CD4-positive, alpha-beta T cell treated with Interleukin-10 for 1 hour (primary cell): Measurements from ENCODE around the gene EEF2.
"Not testable (repeated sequence)": the region's sequence is repeated elsewhere in the genome, so short reads cannot be mapped to it uniquely, and the experiment has no call there.

Experiments used
- DNase-seq: peaks from one replicate; pipeline ENCODE4 v3.0.0-alpha.2; 2020

Gene EEF2

DNA sequence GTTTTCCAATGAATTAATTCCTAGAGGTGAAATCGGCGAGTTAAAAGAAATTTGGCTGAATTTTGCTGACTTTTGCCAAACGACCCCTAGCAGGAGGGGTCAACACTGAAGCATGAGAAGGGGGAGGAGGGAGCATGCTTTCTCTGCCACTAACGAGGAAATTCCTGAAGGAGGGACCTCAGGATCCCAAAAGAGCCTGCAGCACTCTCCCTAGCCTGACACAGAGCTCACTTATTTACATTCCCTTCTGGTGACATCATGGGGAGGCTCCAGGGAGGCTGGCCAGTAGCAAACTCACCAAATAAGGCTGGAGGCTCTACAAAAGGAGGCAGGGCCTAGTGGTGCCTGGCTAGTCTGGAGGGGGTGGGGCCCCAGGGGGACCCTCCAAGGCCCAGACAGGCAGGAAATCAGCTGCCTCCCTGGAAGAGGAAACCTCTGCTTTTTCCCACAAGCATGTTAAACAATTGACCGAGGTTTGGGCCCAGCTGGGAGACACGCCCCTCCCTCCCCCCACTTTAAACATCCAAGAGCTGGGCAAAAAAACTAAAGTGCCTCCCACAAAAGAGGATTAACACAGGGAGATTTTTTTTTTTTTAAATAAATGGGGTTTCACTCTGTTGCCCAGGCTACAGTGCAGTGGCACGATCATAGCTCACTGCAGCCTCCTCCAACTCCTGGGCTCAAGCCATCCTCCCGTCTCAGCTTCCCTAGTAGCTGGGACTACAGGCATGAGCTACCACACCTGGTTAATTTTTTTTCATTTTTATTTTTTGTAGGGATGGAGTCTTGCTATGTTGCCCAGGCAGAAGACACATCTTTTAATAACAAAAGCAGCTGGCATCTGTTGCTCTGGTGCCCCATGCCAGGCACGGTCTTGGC, 16.5 kb downstream of the EEF2 start:
- DNase-seq = no peak

DNA sequence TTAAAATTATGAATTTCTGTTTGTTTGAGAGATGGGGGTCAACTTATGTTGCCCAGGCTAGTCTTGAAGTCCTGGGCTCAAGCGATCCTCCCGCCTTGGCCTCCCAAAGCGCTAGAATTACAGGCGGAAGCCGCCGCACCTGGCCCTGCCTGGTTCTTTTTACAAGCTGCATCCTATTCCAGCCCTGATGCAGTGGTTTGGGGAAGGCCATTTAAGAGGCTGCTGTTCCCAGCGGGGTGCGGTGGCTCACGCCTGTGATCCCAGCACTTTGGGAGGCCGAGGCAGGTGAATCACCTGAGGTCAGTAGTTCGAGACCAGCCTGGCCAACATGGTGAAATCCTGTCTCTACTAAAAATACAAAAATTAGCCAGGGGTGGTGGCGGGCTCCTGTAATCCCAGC, 17.3 kb downstream of the EEF2 start:
- DNase-seq = not testable (repeated sequence)

DNA sequence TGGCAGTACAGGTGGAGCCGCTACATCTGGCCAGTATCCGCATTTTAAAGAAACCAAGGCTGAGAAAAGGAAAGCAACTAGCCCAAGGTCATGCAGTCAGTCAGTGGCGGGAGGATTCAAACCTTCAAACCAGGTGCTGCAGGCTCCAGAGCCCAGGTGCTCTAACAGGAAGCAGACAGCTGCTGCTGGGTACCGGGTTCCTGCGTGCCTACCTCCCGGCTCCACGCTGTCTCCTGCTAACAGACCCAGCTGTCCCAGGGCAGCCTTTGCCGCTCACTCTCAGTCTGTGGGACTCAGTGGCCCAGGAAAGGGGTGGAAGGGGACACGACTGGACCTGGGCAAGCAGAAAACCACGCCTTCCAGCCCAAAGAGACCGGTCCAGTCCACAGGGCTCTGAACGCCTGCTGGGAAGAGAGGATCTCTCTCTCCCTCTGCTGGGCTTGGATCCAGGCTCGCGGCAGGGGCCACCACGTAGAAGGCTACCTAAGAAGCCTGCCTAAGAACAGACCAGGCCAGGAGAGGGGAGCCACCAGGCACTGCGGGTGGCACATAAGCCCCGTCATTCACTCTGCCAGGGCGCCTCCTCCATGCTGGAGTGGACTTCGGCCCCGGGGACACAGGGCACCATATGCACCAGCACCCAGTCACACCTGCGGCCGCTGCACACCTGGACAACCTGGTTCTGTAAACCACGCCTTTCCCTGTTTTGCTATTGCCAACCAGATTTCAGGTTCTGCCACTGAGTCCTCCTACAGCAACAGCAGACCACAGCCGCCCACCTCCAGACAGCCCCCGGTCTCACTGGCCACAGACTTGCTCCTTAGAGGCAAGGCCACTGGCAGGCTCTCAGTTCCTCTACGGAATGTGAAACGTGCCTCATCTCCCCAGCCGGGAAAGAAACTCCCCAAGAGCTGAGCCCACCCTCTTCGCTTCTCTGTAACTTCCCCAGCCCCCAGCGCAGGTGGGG, 18.9 kb downstream of the EEF2 start:
- DNase-seq = no peak

DNA sequence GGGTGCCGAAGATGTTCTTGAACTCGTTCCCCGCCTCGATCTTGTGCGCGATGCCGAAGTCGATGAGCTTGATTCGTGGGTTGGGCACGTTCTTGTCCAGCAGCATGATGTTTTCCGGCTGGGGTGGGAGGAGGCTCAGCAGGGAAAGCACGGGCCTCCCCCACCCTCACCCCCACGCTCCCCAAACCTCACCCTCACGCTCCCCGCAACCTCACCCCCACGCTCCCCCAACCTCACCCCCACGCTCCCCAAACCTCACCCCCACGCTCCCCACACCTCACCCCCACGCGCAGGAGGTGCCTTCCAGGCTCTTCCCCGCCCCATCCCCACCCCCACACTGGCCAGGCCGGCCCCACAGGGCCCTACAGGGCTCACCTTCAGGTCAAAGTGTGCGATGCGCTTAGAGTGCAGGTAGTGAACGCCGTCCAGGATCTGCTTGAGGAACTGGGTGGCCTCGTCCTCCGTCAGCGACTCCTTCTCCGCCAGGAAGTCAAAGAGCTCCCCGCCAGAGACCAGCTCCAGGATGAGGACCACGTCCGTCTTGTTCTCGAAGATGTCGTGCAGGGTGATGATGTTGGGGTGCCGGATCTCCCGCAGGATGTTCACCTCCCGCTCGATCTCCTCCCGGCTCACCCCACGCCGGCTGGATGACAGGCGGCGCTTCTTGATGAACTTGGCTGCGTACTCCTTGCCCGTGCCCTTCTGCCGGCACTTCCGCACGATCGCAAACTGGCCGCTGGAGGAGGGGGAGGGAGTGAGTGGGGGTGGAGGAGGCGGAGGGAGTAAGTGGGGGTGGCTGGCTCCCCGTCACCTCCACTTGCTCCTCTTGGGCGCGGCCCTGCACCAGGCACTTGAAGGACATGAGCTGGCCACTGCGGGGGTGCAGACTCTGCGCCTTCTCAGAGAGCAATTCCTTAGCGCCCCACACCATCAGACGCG, 20.7 kb downstream of the EEF2 start:
- DNase-seq = no peak

DNA sequence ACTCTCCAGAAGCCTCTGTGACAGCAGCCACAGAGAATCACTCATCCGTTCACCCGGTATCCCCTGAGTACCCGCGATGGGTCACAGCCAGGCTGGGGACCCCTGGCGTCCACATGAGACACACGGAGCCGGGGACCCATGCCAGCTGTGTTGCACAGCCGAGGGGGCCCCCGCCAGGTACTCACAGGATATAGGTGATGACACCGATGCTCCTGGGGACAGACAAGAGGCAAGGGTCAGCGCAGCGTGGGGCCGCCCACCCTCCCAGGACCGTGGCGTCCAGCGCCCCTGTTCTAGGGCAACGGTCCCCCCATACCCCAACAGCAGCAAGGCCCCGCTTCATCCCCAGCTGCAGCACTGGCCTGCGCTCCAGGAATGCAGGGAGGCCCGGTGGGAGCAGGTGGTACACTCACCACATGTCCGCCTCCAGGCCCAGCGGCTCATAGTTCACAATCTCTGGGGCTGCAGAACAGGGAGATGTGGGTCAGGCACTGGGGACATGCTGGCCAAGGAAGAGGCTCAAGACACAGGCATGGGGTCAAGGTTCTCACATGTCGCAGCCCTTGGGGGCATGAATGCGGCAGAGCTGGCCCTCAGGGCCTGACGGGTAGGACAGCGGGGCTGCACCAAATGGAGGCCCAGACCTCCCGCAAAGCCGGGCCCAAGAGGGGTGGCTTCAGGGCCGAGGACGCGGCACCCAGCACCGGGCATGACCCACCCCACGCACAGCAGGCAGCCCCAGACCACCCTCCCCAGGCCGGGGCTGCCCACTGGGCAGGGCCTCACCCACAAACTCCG, 21.6 kb downstream of the EEF2 start:
- no peak for DNase-seq

DNA sequence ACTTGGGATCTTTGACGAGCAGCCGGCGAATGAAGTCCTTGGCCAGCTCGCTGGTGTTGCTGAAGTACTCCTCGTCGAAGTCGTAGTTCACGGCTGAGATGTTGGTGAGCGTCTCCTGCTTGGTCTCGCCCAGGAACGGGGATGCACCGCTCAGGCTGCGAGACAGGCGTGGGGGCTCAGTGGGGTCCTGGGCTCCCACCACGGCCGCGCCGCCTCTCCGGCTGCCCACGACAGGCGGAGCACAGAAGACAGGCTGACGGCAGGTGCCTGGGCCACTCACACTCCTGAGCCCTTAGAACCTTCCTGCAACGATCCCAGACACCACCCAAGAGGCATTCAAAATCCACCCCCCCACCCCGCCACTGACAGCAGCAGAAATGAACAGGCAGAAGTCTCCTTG, 24.3 kb downstream of the EEF2 start:
- no peak for DNase-seq

DNA sequence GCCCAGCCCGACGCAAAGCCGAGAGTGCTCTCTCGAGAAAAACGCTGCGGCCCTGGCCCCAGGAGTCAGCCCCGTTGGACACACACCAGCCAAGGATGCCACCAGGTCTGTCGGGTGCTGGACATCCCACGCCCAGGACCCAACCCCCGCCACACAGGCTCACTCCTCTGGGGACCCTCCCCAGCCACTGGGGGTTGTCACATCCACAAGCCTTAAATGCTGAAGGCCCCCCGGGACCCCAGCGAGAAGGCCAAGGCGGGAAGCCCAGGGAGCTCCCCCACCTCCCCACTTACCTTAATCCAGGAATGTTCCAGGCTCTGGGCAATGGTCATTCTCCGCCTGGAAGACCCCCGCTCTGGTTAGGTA, 25.5 kb downstream of the EEF2 start:
- no peak for DNase-seq

DNA sequence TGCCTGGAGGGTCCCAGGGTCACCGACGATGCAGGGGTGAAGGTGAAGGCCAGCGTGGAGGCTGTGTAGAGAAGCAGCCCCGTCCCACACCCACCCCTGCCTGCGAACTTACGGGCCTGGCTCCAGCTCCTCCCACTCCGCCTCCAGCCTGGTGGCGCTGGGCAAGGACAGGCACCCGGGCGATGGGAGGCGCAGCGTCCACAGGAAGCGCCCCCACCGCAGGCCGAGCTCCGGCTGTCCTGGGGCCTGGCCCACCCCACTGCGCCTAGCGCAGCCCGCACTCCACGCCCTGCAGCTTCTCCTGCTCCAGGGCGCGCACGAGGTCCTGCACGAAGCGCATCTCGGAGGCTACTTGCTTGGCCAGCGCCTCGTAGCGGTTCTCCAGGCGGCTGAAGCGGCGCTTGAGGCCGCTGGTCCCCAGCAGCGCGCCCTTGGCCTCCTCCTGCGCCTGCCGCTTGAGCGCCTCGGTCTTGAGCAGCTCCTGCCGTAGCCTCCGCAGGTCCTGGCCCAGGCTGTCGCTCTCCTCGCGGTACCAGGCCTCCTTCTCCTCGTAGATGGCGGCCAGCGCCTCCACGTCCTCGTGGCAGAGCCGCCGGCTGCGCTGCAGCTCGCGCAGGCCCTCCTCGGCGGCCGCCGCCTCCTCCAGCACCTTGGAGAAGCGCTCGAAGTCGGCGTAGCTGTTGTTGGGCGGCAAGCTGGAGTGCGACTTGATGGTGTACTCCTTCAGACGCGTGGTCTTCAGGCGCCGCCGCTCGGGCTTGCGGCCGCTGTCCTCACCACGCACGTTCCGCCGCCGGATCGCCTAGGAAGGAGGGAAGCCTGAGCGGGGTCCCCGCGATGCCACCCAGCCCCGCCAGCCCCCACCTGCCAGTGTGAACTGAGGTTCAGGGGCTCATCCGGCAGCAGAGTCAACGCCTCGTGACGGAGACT, 26.2 kb downstream of the EEF2 start:
- no peak for DNase-seq

DNA sequence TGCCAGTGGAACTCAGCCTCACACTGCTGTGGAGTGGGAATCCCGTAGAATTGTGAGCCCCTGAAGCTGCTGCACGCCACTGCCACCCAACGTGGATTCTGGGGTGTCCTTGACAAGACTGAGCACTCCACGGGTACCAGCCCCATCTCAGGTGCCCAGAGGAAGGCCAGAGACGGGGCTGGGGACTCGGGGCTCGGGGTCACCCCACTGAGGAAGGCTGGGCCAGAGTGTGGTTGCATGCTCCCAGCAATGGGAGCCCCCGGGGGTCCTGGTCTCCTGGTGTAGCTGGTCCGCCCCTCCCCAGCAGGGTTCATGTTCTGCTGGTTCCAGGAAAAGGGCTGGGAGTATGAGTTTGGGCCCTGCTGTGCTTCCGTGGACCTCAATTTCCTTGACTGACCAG, 29.6 kb downstream of the EEF2 start:
- no peak for DNase-seq

DNA sequence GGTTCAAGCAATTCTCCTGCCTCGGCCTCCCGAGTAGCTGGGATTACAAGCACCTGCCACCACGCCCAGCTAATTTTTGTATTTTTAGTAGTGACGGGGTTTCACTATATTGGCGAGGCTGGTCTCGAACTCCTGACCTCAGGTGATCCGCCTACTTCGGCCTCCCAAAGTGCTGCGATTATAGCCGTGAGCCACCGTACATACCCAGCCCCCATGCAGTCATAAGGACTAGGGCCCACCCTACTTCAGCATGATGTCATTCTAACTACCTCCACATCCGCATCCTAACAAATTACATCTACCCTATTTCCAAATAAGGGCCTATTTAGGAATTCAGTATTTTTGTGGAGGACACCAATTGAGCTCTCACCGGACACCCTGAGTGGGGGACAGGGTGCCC, 30.0 kb downstream of the EEF2 start:
- not testable (repeated sequence) for DNase-seq

DNA sequence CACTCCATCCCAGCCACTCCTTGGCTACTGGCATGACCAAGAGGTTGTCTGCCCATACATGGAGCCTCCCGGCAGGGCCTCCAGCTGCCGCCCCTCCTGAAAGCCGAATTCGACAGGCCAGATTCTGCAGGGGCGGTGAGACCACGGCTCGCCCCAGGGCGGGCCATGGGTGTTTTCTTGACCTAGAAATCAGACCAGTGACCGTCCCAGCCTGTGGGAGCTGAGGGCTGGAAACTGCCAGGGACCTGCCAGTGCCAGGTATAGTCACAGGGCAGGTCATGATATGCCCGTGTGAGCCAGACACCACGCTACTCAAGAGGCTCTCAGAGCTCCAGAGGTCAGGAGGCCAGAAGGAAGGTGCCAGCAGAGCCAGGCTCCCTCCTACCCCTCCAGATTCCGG, 31.2 kb downstream of the EEF2 start:
- no peak for DNase-seq

DNA sequence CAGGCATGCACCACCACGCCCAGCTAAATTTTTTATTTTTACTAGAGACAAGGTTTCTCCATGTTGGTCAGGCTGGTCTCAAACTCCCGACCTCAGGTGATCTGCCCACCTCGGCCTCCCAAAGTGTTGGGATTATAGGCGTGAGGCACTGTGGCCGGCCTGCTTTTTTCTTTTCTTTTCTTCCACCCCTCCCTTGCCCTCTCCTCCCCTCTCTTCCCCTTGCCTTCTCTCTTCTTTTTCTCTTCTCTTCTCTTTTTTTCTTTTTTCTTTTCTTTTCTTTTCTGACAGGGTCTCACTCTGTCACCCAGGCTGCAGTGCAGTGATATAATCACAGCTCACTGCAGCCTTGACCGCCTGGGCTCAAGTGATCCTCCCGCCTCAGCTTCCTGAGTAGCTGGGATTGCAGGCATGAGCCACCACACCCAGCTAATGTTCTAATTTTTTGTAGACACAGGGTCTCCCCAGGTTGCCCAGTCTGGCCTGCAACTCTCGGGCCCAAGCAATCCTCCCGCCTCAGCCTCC, 32.4 kb downstream of the EEF2 start:
- not testable (repeated sequence) for DNase-seq

DNA sequence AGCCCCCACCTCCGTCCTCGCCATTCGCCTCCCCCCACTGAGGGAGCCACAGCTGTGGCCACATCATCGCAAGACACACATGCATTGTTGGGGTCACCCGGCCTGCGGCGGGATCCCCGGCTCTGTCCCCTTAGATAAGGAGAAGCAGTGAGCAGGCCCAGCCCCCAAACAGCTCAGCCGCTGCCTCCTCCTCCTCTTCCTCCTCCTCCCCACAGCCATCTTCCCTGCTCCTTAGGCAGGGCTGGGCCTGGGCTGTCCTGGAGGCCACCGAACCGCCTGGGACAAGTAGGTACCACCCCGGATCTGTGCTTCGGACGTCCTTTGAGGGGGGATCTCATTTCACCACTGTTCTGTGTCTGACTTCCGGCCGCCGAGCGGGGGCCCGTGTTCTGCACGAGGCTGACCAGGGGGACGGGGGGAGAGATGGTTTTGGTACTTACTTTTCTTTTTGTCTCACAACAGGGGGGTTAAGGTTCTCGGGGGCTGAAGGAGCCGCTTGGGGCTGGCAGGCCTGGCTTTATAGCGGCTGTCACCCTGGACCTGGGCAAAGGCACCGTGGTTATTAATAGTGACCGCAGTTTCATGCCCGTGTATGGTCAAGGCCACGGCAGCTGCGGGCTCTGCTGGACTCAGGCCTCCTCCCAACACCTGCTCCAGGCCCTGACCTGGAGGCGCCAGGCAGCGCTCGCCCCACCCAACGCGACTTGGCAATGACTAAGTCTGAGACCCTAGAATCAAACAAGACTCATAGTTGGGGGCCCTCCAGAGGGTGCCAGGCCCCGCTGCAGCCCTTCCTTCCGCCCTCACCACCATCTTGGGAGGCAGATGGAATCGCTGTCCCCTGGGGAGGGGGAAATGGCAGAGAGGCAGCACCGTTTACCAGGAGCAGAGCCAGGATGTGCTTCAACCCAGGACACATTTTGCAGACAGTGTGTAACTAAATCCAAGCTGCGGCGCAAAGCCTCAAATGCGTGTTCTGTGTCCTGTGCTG, 34.1 kb downstream of the EEF2 start:
- DNase-seq = no peak

DNA sequence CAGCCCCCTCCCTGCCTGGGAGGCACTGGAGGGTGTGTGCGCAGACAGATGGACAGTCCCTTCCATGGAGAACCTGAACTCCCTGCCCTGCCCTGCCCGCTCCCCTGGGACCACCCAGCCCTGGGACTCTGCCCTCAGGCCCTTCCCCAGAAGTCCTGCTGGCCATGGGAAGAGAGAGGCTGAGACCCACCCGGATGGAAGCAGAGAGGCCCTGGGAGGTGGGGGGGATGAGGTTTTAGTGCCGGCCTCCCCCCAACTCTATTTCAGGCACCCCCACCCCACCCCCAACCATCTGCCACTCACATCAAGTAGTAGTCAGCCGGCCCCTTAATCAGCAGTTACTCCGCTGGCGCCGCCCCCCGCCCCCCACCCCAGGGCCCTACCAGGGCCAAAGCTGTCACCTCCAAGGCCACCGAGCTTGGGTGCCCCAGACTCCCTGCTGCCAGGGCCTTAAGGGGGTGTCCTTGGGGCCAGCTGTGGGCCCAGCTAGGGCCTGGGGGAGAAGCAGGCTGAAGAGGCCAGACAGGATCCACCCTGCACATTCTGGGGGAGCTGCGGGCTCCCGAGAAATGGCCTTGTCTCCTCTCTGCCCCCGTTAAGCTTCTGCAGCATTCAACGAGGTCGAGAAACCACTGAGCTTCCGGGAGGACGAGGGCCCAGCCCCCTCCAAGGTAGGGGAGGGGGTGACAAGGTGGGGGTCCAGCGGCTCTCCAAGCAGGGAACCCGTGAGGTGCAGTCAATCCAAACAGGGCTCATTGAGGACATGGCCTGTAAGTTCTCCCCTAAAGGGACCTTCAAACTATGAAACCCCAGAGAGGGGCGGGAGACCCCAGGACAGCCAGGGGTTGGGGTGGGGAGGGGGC, 35.0 kb downstream of the EEF2 start:
- no peak for DNase-seq

DNA sequence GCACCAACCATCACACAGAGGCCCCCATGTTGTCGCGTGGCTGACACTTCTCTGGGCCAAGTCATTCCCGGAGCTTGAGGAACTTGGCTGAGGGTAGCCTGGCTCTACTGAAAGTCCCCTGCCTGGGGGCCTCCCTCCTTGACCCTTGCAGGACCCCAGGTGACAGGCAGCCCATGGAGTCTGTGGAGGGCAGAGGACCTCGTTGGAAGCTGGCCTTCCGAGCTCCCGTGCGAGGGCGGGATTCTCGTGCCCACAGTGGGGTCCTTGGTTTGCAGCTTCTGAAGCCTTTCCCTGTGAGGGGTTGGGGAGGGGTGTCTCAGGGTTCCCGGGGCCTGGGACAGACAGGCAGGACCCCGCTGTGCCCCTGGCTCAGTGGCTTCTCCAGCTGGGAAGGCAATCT, 36.0 kb downstream of the EEF2 start:
- no peak for DNase-seq

DNA sequence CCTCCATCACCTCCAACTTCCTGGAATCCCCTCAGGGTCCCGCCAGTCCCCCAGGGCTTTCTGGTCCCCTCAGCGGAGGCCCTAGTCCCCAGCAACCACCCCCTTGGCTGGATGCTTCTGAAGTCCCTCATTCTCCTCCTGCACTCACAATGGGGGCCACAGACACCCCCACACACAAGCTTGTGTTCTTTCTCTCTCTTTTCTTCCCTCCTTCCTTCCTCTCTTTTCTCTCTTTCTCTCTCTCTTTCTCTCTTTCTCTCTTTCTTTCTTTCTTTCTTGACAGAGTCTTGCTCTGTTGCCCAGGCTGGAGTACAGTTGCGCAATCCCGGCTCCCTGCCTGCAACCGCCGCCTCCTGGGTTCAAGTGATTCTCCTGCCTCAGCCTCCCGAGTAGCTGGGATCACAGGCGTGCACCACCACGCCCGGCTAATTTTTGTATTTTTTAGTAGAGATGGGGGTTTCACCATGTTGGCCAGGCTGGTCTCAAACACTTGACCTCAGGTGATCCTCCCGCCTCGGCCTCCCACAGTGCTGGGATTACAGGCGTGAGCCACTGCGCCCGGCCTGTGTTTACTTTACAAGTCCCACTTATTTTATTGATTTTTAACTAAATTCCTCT, 37.8 kb downstream of the EEF2 start:
- DNase-seq = not testable (repeated sequence)

DNA sequence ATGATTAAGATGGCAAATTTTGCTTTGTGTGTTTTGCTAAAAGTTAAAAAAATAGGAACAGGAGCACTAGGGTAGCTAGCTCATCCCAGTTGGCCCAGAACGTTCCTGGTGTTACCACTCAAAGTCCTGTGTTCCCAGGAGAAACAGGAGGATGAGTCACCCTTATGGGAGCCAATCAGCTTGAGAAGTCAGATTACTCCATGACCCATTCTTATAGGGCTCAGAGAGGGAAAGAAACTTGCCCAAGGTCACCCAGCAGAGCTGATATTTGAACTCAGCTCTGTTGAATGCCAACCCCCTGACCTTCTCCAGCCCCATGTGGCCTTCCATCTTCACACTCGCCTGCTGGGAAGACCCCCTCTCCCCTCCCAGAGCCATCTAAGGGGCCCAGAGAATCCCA, 39.4 kb downstream of the EEF2 start:
- DNase-seq = no peak
